SK-N-SH treated with all-trans-retinoic acid at 6 μM for 48 hours (cell line): Measurements from ENCODE around the gene CLDN24.

Experiments used
- ARNTL ChIP-seq: fragments of 450-650 bp; formaldehyde crosslinking; IDR thresholded peaks from 2 replicates; pipeline ENCODE4 v1.5.0; 2020; ENCODE audit warnings: low read depth, mild to moderate bottlenecking, moderate library complexity, borderline replicate concordance
- CSDC2 ChIP-seq: fragments of 250-450 bp; sonication (Bioruptor Pico); IDR thresholded peaks from 2 replicates; pipeline ENCODE4 v1.5.0; 2020; ENCODE audit warnings: mild to moderate bottlenecking, moderate library complexity
- ESRRG ChIP-seq: fragments of 250-450 bp; sonication (Bioruptor Pico); IDR thresholded peaks from 2 replicates; pipeline ENCODE4 v1.6.1; 2021; ENCODE audit warnings: mild to moderate bottlenecking
- GLIS3 ChIP-seq: fragments of 250-450 bp; sonication (Bioruptor Pico); IDR thresholded peaks from 2 replicates; pipeline ENCODE4 v1.5.0; 2020; ENCODE audit warnings: mild to moderate bottlenecking, moderate library complexity
- RARB ChIP-seq: fragments of 250-450 bp; sonication (Bioruptor Pico); IDR thresholded peaks from 2 replicates; pipeline ENCODE4 v1.8.0; 2021; ENCODE audit warnings: mild to moderate bottlenecking, moderate library complexity
- SNAI2 ChIP-seq: fragments of 250-450 bp; sonication (Bioruptor Pico); IDR thresholded peaks from 2 replicates; pipeline ENCODE4 v1.5.0; 2020; ENCODE audit warnings: mild to moderate bottlenecking, moderate library complexity
- ZNF565 ChIP-seq: fragments of 450-650 bp; formaldehyde crosslinking; conservative IDR thresholded peaks from 2 replicates; pipeline ENCODE4 v1.5.0; 2020; ENCODE audit warnings: low read depth, mild to moderate bottlenecking, moderate library complexity
- ZNF70 ChIP-seq: fragments of 450-650 bp; formaldehyde crosslinking; IDR thresholded peaks from 2 replicates; pipeline ENCODE4 v1.5.0; 2020; ENCODE audit warnings: mild to moderate bottlenecking, moderate library complexity
- ZNF8 ChIP-seq: fragments of 450-650 bp; formaldehyde crosslinking; IDR thresholded peaks from 2 replicates; pipeline ENCODE4 v1.5.0; 2020; ENCODE audit warnings: mild to moderate bottlenecking, moderate library complexity
- TF ChIP-seq, protein P1 (sequence below): fragments of 250-450 bp; sonication (Bioruptor Pico); IDR thresholded peaks from 2 replicates; pipeline ENCODE4 v1.5.0; 2020; ENCODE audit warnings: mild to moderate bottlenecking, moderate library complexity
- TF ChIP-seq, protein P2 (sequence below): fragments of 250-450 bp; sonication (Bioruptor Pico); IDR thresholded peaks from 2 replicates; pipeline ENCODE4 v1.8.0; 2020; ENCODE audit warnings: mild to moderate bottlenecking, moderate library complexity, borderline replicate concordance
- TF ChIP-seq, protein P3 (sequence below): fragments of 250-450 bp; sonication (Bioruptor Pico); IDR thresholded peaks from 2 replicates; pipeline ENCODE4 v1.5.1; 2020; ENCODE audit warnings: low read depth, mild to moderate bottlenecking, moderate library complexity

DNA sequence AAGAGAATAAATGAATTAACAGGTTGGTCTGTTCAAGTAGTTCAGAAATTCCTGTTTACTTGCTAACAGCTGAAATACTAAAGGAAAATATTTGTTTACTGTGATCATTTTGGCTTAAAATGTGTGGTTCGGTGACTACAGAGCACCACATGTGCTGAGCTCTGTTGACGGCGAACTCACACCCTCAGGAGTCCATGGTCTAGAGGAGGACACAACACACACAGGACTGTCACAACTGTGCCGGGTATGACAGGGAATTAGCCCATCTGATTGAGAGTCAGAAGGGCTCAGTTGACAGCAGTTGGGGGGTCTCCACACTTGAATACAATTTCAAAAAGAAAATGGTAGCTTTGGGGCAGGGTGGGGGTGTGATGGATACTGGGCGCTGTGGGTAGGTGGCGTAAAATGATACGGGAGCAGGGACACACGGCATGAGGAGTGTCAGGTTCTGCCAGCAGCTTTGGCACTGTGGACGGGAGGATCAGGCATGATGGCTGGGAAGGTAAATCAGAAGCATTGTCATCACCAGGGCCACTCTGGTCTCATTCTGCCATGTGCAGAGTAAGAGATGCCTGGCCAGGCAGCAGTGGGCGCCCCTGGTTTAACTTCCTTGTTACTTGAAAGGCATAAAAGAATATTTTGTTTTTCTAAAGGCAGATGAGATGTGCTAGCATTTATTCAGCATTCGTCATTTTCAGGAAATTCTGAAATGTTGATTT, 35.5 kb downstream of the CLDN24 start:
- TF ChIP-seq ZNF70 (CRISPR knock-in tag) (no peak), RARB (no peak), CSDC2 (CRISPR knock-in tag) (no peak), GLIS3 (CRISPR knock-in tag) (no peak), ARNTL (CRISPR knock-in tag) (no peak), SNAI2 (CRISPR knock-in tag) (no peak), ZNF8 (CRISPR knock-in tag) (no peak), ZNF565 (no peak), ESRRG (no peak)
- TF ChIP-seq, protein P1, sequence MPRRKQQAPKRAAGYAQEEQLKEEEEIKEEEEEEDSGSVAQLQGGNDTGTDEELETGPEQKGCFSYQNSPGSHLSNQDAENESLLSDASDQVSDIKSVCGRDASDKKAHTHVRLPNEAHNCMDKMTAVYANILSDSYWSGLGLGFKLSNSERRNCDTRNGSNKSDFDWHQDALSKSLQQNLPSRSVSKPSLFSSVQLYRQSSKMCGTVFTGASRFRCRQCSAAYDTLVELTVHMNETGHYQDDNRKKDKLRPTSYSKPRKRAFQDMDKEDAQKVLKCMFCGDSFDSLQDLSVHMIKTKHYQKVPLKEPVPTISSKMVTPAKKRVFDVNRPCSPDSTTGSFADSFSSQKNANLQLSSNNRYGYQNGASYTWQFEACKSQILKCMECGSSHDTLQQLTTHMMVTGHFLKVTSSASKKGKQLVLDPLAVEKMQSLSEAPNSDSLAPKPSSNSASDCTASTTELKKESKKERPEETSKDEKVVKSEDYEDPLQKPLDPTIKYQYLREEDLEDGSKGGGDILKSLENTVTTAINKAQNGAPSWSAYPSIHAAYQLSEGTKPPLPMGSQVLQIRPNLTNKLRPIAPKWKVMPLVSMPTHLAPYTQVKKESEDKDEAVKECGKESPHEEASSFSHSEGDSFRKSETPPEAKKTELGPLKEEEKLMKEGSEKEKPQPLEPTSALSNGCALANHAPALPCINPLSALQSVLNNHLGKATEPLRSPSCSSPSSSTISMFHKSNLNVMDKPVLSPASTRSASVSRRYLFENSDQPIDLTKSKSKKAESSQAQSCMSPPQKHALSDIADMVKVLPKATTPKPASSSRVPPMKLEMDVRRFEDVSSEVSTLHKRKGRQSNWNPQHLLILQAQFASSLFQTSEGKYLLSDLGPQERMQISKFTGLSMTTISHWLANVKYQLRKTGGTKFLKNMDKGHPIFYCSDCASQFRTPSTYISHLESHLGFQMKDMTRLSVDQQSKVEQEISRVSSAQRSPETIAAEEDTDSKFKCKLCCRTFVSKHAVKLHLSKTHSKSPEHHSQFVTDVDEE (CRISPR knock-in tag): no peak
- TF ChIP-seq, protein P2, sequence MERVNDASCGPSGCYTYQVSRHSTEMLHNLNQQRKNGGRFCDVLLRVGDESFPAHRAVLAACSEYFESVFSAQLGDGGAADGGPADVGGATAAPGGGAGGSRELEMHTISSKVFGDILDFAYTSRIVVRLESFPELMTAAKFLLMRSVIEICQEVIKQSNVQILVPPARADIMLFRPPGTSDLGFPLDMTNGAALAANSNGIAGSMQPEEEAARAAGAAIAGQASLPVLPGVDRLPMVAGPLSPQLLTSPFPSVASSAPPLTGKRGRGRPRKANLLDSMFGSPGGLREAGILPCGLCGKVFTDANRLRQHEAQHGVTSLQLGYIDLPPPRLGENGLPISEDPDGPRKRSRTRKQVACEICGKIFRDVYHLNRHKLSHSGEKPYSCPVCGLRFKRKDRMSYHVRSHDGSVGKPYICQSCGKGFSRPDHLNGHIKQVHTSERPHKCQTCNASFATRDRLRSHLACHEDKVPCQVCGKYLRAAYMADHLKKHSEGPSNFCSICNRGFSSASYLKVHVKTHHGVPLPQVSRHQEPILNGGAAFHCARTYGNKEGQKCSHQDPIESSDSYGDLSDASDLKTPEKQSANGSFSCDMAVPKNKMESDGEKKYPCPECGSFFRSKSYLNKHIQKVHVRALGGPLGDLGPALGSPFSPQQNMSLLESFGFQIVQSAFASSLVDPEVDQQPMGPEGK (CRISPR knock-in tag): no peak
- TF ChIP-seq, protein P3, sequence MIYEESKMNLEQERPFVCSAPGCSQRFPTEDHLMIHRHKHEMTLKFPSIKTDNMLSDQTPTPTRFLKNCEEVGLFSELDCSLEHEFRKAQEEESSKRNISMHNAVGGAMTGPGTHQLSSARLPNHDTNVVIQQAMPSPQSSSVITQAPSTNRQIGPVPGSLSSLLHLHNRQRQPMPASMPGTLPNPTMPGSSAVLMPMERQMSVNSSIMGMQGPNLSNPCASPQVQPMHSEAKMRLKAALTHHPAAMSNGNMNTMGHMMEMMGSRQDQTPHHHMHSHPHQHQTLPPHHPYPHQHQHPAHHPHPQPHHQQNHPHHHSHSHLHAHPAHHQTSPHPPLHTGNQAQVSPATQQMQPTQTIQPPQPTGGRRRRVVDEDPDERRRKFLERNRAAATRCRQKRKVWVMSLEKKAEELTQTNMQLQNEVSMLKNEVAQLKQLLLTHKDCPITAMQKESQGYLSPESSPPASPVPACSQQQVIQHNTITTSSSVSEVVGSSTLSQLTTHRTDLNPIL (CRISPR knock-in tag): no peak
